ENCODE results near the gene SPDL1. TPM values are rescaled to one million over a fixed set of nuclear protein-coding genes. Genes with fewer than 3 reads are reported as not detected.

The SPDL1 gene
- total RNA-seq, 2 donors from 2014 or later, result 3.8 to 7.1 TPM

GRCh38 chr5:169651526-169651925, 68.0 kb downstream of the SPDL1 start:
- intact Hi-C loops (cut with DNase I, micrococcal nuclease), result no loop called here
- ATAC-seq (no peak), DNase-seq (no peak)

- intact Hi-C loops (cut with DNase I, micrococcal nuclease), result no loop called here
- no peak for ATAC-seq
Measured at GRCh38 chr5:169652057-169652456, 68.5 kb downstream of the SPDL1 start.

GRCh38 chr5:169653091-169653490, 69.5 kb downstream of the SPDL1 start:
- intact Hi-C loops (cut with DNase I, micrococcal nuclease), result no loop called here
- no peak for DNase-seq
- ATAC-seq, result no peak

More at GRCh38 chr5:169652057-169652456, 68.5 kb downstream of the SPDL1 start:
- no peak for DNase-seq

Other genes with a start within 250 kb of the SPDL1 start
- 10 to 100 TPM in 1 of 2 donors, 1 to 10 TPM in 1; 4.9 to 13.3 TPM for gene DOCK2, start 53.5 kb downstream of the SPDL1 start, total RNA-seq